ENCODE data around the gene TSHZ1. TPM values are rescaled to one million over a fixed set of nuclear protein-coding genes. Genes with fewer than 3 reads are reported as not detected.

TSHZ1 gene
- total and polyA plus RNA-seq, 2 of the 8 experiments (the other 6 are each of a cell fraction or from before 2014, with no cell fraction given): 0.03 to 0.32 TPM

DNA sequence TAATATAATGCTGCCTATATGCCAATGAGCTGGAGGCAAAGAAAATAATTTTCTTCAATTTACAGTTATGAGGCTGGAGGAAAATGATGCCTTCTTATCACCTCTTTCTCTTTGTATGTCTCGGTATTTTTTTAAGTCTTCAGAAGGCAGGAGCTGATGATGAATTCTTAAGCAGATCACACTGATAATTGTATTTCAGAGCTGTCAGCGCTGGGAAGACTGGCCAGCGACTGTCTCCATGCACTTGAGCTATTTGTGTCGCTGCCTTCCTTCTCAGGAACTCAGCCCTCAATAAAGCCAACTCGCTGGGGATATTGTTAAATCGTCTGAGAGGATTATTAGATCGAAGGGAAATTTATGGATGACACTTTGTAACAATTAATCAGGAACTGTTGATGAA lies 42.0 kb upstream of the TSHZ1 start:
- no peaks in the 10 kb centered on the region for H3K79me1 ChIP-seq (ENCODE audit: low read depth, low read length)
- no peak for FAIRE-seq
- H3K23ac ChIP-seq (ENCODE audit: insufficient read length): no peak overlapping the region
- no peak overlapping the region for H4K5ac ChIP-seq (ENCODE audit: insufficient read length, low read depth, low read length)
- ChIA-PET CTCF (ENCODE audit: partially characterized antibody) (interaction anchor here (0.6 to 0.8 kb wide), 3 partner anchors 311 to 1183 kb away, joined by 3 read pairs; no protein-coding TSS in a partner anchor), POLR2A (ENCODE audit: partially characterized antibody) (no interaction called here)
- no peak overlapping the region for H4K91ac ChIP-seq (replicated peaks; ENCODE audit: insufficient read length, low read length)
- H2AFZ ChIP-seq (ENCODE audit: low read length): no peak overlapping the region
- WGBS, 2 experiments (ENCODE audit: extremely low coverage in 1 of 2, insufficient coverage in 1 of 2, insufficient read length in 1 of 2, insufficient replicate concordance in 2 of 2, low coverage in 1 of 2, low lambda C conversion rate in 2 of 2, missing lambda C conversion rate in 1 of 2): 96% methylated on average over 7 of the region's 7 CpGs; no CpG with 5 or more reads in 1 of the 2 experiments
- no peak overlapping the region for H3K18ac ChIP-seq (ENCODE audit: extremely low read depth, low read length)
- H3K27ac ChIP-seq (ENCODE audit: low read depth, low read length): no peak overlapping the region
- H4K8ac ChIP-seq (ENCODE audit: extremely low read depth, insufficient read depth, low read length): no peak overlapping the region
- H4K20me1 ChIP-seq (replicated peaks in 1 of 2; ENCODE audit: control insufficient read depth in 1 of 2, insufficient read depth in 2 of 2, low read length in 2 of 2): no peaks in the 10 kb centered on the region
- no peak overlapping the region for H2AK5ac ChIP-seq (ENCODE audit: low read depth, low read length)
- H3K27me3 ChIP-seq (replicated peaks in 1 of 4; ENCODE audit: control insufficient read depth in 3 of 4, extremely low read depth in 1 of 4, insufficient read depth in 3 of 4, low read length in 3 of 4): no peaks in the 10 kb centered on the region
- H2BK12ac ChIP-seq (ENCODE audit: low read depth, low read length): no peak overlapping the region
- H3K56ac ChIP-seq (replicated peaks; ENCODE audit: insufficient read length, low read depth, low read length): no peak overlapping the region
- no peak overlapping the region for H2BK5ac ChIP-seq (ENCODE audit: low read depth, low read length)
- TF ChIP-seq SRF (IDR thresholded peaks at IDR 0.05; ENCODE audit: low read depth, low read length): no peak
- no peak for TF ChIP-seq GABPA (IDR thresholded peaks at IDR 0.05; ENCODE audit: borderline replicate concordance, insufficient read depth, low read length)
- no peak for TF ChIP-seq ZNF274 (IDR thresholded peaks at IDR 0.05; ENCODE audit: borderline replicate concordance, extremely low read depth, low read length)
- no peak for TF ChIP-seq ASH2L (IDR thresholded peaks at IDR 0.05; ENCODE audit: low read length)
- no peaks in the 10 kb centered on the region for H3K36me3 ChIP-seq (ENCODE audit: control insufficient read depth in 2 of 4, insufficient read depth in 4 of 4, low read length in 3 of 4)
- no peak overlapping the region for H3K4ac ChIP-seq (replicated peaks; ENCODE audit: insufficient read length, low read depth, low read length)
- no peak overlapping the region for H2BK20ac ChIP-seq (ENCODE audit: low read length)
- no peak overlapping the region for H3K9ac ChIP-seq (replicated peaks in 1 of 4; ENCODE audit: extremely low read depth in 1 of 4, low read depth in 3 of 4, low read length in 3 of 4)
- no peak for DNase-seq (ENCODE audit: low read depth in 1 of 2, low spot score in 2 of 2)
- H3K4me1 ChIP-seq (replicated peaks in 1 of 4; ENCODE audit: control insufficient read depth in 3 of 4, insufficient read depth in 4 of 4, low read length in 3 of 4): peaks cover 0 to 5% (median 0%) of the 10 kb centered on the region in 4 experiments; a peak in 2 of 7 replicates
- no peak overlapping the region for H3K4me2 ChIP-seq (ENCODE audit: insufficient read depth in 1 of 2, low read depth in 2 of 2, low read length in 2 of 2)
- no peaks in the 10 kb centered on the region for H3K79me2 ChIP-seq (ENCODE audit: control insufficient read depth in 1 of 2, insufficient read depth in 2 of 2, low read length in 2 of 2)
- H2BK120ac ChIP-seq (replicated peaks; ENCODE audit: low read depth, low read length): no peak overlapping the region
- H3K9me3 ChIP-seq (ENCODE audit: insufficient read depth in 2 of 2, low read depth in 1 of 2, low read length in 1 of 2): no peaks in the 10 kb centered on the region
- no peak overlapping the region for H2BK15ac ChIP-seq (ENCODE audit: low read length)
- H3K4me3 ChIP-seq (ENCODE audit: extremely low read depth in 1 of 4, insufficient read depth in 2 of 4, low read depth in 3 of 4, low read length in 4 of 4): no peak overlapping the region
- no peaks in the 10 kb centered on the region for H3K23me2 ChIP-seq (ENCODE audit: low read depth, low read length)
- no peak overlapping the region for H3K14ac ChIP-seq (ENCODE audit: insufficient read length)
